ENCODE results near the gene PSRC1.
"Not testable (repeated sequence)": the region's sequence is repeated elsewhere in the genome, so short reads cannot be mapped to it uniquely, and the experiment has no call there.

PSRC1 gene

GRCh38 chr1:109294481-109294880 lies 11.5 kb upstream of the PSRC1 start:
- 0 out of 2 replicates have a peak, but pooled peaks cover 3% of the 10 kb centered on the region for H3K4me1 ChIP-seq (ENCODE audit: insufficient read depth, low read length)
- WGBS = 93% methylated on average over 3 of the region's 4 CpGs
- H3K4me3 ChIP-seq (ENCODE audit: low read length) = no peak overlapping the region
- H3K27me3 ChIP-seq (ENCODE audit: insufficient read depth, low read length) = no peaks in the 10 kb centered on the region
- no peaks in the 10 kb centered on the region for H3K9me3 ChIP-seq (ENCODE audit: insufficient read depth, low read depth, low read length)
- H3K27ac ChIP-seq (ENCODE audit: low read depth, low read length) = no peak overlapping the region
- H3K9ac ChIP-seq (ENCODE audit: low read depth, low read length) = no peak overlapping the region
- H3K36me3 ChIP-seq (ENCODE audit: insufficient read depth, low read length) = no peaks in the 10 kb centered on the region

DNA sequence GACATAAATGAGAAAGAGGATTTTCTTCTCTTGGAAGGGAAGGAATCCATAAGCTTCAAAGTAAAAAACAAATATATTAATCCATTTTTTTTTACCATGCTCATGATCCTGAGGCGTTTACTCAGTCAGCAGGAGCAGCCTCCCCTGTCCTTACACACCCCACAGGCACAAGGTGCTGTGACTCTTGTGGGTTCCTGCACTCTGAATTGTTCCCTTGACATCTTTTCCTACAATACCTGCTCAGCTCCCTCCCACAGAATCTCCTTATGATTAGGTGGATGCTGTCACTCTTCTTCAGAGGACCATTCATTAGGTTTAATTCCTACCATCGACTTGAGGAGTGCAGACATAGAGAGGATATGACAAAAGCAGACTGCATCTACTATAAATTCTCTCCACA lies 10.1 kb upstream of the PSRC1 start:
- H3K36me3 ChIP-seq (ENCODE audit: insufficient read depth, low read length) = no peaks in the 10 kb centered on the region
- H3K9me3 ChIP-seq (ENCODE audit: insufficient read depth, low read depth, low read length) = no peaks in the 10 kb centered on the region
- H3K27ac ChIP-seq (ENCODE audit: low read depth, low read length) = no peak overlapping the region
- H3K4me3 ChIP-seq (ENCODE audit: low read length) = no peak overlapping the region
- H3K9ac ChIP-seq (ENCODE audit: low read depth, low read length) = no peak overlapping the region
- H3K27me3 ChIP-seq (ENCODE audit: insufficient read depth, low read length) = no peaks in the 10 kb centered on the region
- 0 out of 2 replicates have a peak, but pooled peaks cover 3% of the 10 kb centered on the region for H3K4me1 ChIP-seq (ENCODE audit: insufficient read depth, low read length)
- 92% methylated on average over 2 of the region's 2 CpGs for WGBS

- H3K4me1 ChIP-seq (ENCODE audit: insufficient read depth, low read length) = 0 out of 2 replicates have a peak, but pooled peaks cover 3% of the 10 kb centered on the region
- WGBS = 85% methylated on average over 8 of the region's 9 CpGs
- H3K27me3 ChIP-seq (ENCODE audit: insufficient read depth, low read length) = no peaks in the 10 kb centered on the region
- H3K27ac ChIP-seq (ENCODE audit: low read depth, low read length) = no peak overlapping the region
- H3K4me3 ChIP-seq (ENCODE audit: low read length) = no peak overlapping the region
- no peaks in the 10 kb centered on the region for H3K9me3 ChIP-seq (ENCODE audit: insufficient read depth, low read depth, low read length)
- H3K36me3 ChIP-seq (ENCODE audit: insufficient read depth, low read length) = no peaks in the 10 kb centered on the region
- H3K9ac ChIP-seq (ENCODE audit: low read depth, low read length) = no peak overlapping the region
Observed at GRCh38 chr1:109292364-109292763, 9.4 kb upstream of the PSRC1 start.

- WGBS = 87% methylated on average over 6 of the region's 6 CpGs
- Histone ChIP-seq H3K9ac (ENCODE audit: low read depth, low read length) (no peak overlapping the region), H3K27ac (ENCODE audit: low read depth, low read length) (no peak overlapping the region), H3K27me3 (ENCODE audit: insufficient read depth, low read length) (no peaks in the 10 kb centered on the region), H3K4me3 (ENCODE audit: low read length) (no peak overlapping the region), H3K9me3 (ENCODE audit: insufficient read depth, low read depth, low read length) (no peaks in the 10 kb centered on the region), H3K4me1 (ENCODE audit: insufficient read depth, low read length) (0 out of 2 replicates have a peak, but pooled peaks cover 3% of the 10 kb centered on the region), H3K36me3 (ENCODE audit: insufficient read depth, low read length) (no peaks in the 10 kb centered on the region)
Observed at GRCh38 chr1:109290998-109291397, 8.1 kb upstream of the PSRC1 start.

GRCh38 chr1:109290137-109290536 lies 7.2 kb upstream of the PSRC1 start:
- Histone ChIP-seq H3K27me3 (ENCODE audit: insufficient read depth, low read length) (no peaks in the 10 kb centered on the region), H3K9ac (ENCODE audit: low read depth, low read length) (no peak overlapping the region), H3K4me3 (ENCODE audit: low read length) (no peak overlapping the region), H3K4me1 (ENCODE audit: insufficient read depth, low read length) (0 out of 2 replicates have a peak, but pooled peaks cover 3% of the 10 kb centered on the region), H3K36me3 (ENCODE audit: insufficient read depth, low read length) (no peaks in the 10 kb centered on the region), H3K27ac (ENCODE audit: low read depth, low read length) (no peak overlapping the region), H3K9me3 (ENCODE audit: insufficient read depth, low read depth, low read length) (no peaks in the 10 kb centered on the region)
- 100% methylated on average over 1 of the region's 1 CpG for WGBS

DNA sequence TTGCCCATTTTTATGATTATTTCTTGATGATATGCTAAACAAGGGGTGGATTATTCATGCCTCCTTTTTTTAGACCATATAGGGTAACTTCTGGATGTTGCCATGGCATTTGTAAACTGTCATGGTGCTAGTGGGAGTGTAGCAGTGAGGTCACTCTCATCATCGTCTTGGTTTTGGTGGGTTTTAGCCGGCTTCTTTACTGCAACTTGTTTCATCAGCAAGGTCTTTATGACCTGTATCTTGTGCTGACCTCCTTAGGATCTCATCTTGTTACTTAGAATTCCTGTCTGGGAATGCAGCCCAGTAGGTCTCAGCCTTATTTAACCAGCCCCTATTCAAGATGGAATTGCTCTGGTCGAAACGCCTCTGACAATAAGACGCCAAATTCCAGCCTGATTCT lies 3.8 kb upstream of the PSRC1 start:
- not testable (repeated sequence) for H3K36me3 ChIP-seq (ENCODE audit: insufficient read depth, low read length); H3K9me3 ChIP-seq (ENCODE audit: insufficient read depth, low read depth, low read length); H3K27me3 ChIP-seq (ENCODE audit: insufficient read depth, low read length); H3K4me3 ChIP-seq (ENCODE audit: low read length); H3K9ac ChIP-seq (ENCODE audit: low read depth, low read length); H3K27ac ChIP-seq (ENCODE audit: low read depth, low read length); H3K4me1 ChIP-seq (ENCODE audit: insufficient read depth, low read length)
- 96% methylated on average over 5 of the region's 5 CpGs for WGBS

- no peaks in the 10 kb centered on the region for H3K9me3 ChIP-seq (ENCODE audit: insufficient read depth, low read depth, low read length)
- peak overlapping the region; percentile 95 for H3K27ac ChIP-seq (ENCODE audit: low read depth, low read length)
- 79% methylated on average over 17 of the region's 17 CpGs for WGBS
- peaks cover 8% of the 10 kb centered on the region; the same call in 1 of the 2 replicates for H3K4me1 ChIP-seq (ENCODE audit: insufficient read depth, low read length)
- peak overlapping the region; percentile 87 for H3K9ac ChIP-seq (ENCODE audit: low read depth, low read length)
- H3K4me3 ChIP-seq (ENCODE audit: low read length) = peak overlapping the region; percentile 93
- H3K36me3 ChIP-seq (ENCODE audit: insufficient read depth, low read length) = peaks cover 23% of the 10 kb centered on the region
- H3K27me3 ChIP-seq (ENCODE audit: insufficient read depth, low read length) = no peaks in the 10 kb centered on the region
Observed at GRCh38 chr1:109283748-109284600, 1.0 kb upstream of the PSRC1 start.

GRCh38 chr1:109282497-109282951 lies 421 bp downstream of the PSRC1 start:
- peaks cover 33% of the 10 kb centered on the region for H3K36me3 ChIP-seq (ENCODE audit: insufficient read depth, low read length)
- H3K27ac ChIP-seq (ENCODE audit: low read depth, low read length) = no peak overlapping the region
- WGBS = 5% methylated on average over 10 of the region's 10 CpGs
- no peaks in the 10 kb centered on the region for H3K9me3 ChIP-seq (ENCODE audit: insufficient read depth, low read depth, low read length)
- peak overlapping the region; percentile 87 for H3K9ac ChIP-seq (ENCODE audit: low read depth, low read length)
- H3K4me1 ChIP-seq (ENCODE audit: insufficient read depth, low read length) = peaks cover 8% of the 10 kb centered on the region; the same call in 1 of the 2 replicates
- no peaks in the 10 kb centered on the region for H3K27me3 ChIP-seq (ENCODE audit: insufficient read depth, low read length)
- peak overlapping the region; percentile 93 for H3K4me3 ChIP-seq (ENCODE audit: low read length)

DNA sequence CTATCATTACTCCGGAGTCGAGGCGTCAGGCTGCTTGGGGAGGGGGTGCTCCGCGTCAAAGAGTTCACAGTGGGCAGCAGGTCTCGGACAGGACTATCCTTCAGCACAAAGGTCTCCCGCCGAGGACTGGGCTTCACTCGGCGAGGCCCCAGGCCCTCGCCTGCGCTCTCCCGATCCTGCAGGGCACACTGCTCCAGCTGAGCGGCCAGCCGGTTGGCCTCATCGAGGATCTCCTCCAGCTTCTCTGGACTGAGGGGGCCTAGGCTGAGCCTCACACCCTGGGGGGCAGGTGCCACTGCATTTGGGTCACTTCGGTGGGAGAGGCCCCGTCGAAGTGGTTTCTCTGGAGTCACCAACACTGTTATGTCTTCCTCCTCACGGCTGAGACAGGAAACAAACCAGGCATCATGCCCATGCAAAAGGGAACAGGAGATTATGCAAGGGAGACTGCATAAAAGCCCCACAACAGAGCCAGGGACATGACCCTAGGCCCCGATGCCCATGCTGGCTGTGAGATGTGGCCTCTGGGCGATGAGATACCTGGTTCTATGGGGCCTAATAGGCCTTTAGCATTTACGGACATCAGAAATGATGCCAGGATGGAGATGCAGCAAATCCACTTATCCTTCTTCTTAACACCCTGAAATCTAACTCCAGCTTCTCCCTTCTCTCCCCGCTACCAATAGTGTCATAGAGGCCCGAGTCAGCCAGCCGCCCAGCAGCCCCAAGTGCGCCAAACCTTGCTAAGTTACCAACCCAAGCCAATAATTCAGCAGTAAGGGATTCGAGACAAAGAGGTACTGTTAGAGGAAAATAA lies 1.1 kb downstream of the PSRC1 start:
- WGBS = 76% methylated on average over 27 of the region's 28 CpGs
- no peaks in the 10 kb centered on the region for H3K9me3 ChIP-seq (ENCODE audit: insufficient read depth, low read depth, low read length)
- peaks cover 12% of the 10 kb centered on the region; the same call in 1 of the 2 replicates for H3K4me1 ChIP-seq (ENCODE audit: insufficient read depth, low read length)
- peak overlapping the region; percentile 93 for H3K4me3 ChIP-seq (ENCODE audit: low read length)
- H3K9ac ChIP-seq (ENCODE audit: low read depth, low read length) = peak overlapping the region; percentile 87
- H3K27me3 ChIP-seq (ENCODE audit: insufficient read depth, low read length) = no peaks in the 10 kb centered on the region
- H3K36me3 ChIP-seq (ENCODE audit: insufficient read depth, low read length) = peaks cover 33% of the 10 kb centered on the region
- H3K27ac ChIP-seq (ENCODE audit: low read depth, low read length) = no peak overlapping the region

DNA sequence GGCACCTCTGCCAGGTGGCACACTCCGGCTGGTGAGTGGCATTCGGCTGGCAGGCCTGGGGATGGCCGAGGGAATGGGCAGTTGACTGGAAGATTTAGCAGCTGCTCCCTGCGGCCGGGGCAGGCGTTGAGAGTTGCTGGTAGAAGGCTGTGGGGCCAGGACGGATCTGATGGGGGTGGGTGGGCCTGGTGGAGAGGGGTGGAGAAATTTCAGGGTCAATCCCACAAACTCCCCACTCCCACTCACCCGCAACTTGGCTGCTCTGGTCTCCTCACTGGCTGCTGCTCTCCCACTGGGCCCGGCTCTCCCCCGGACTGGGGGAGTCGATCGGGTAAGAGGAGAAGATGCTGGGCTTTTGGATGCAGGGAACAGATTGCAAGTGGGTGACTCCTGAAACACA lies 2.1 kb downstream of the PSRC1 start:
- peaks cover 14% of the 10 kb centered on the region; the same call in 1 of the 2 replicates for H3K4me1 ChIP-seq (ENCODE audit: insufficient read depth, low read length)
- peaks cover 33% of the 10 kb centered on the region for H3K36me3 ChIP-seq (ENCODE audit: insufficient read depth, low read length)
- no peak overlapping the region for H3K4me3 ChIP-seq (ENCODE audit: low read length)
- H3K9ac ChIP-seq (ENCODE audit: low read depth, low read length) = no peak overlapping the region
- no peaks in the 10 kb centered on the region for H3K27me3 ChIP-seq (ENCODE audit: insufficient read depth, low read length)
- no peaks in the 10 kb centered on the region for H3K9me3 ChIP-seq (ENCODE audit: insufficient read depth, low read depth, low read length)
- H3K27ac ChIP-seq (ENCODE audit: low read depth, low read length) = no peak overlapping the region
- WGBS = 94% methylated on average over 12 of the region's 12 CpGs
